Heart left ventricle (tissue), 16 donors: ENCODE results near the gene SVBP. TPM values are rescaled to one million over a fixed set of nuclear protein-coding genes. Genes with fewer than 3 reads are reported as not detected.

Experiments
- ATAC-seq, 4 donors: fragments of 200-7000 bp; cut with Tn5 transposase; one replicate each; pipeline ENCODE4 v1.9.1; 2020 to 2022; ENCODE audit warnings: moderate library complexity in 4 of 4, mild to moderate bottlenecking in 3 of 4, moderate number of reproducible peaks in 1 of 4
- DNase-seq, 5 donors: peaks; one replicate each; pipeline ENCODE4 v3.0.0-alpha.2; 2020
- H3K27ac ChIP-seq, 12 donors: fragments of 200-600 bp; sonication (generic) in 4 of 12; one replicate each; pipeline versions ENCODE4 v1.5.0 to v1.8.0; 2016 to 2022; ENCODE audit warnings: mild to moderate bottlenecking in 2 of 12
- H3K27me3 ChIP-seq, 9 donors: fragments of 200-600 bp; sonication (generic) in 2 of 9; one replicate each; pipeline versions ENCODE4 v1.5.1 to v1.8.0; 2016 to 2022; ENCODE audit warnings: mild to moderate bottlenecking in 3 of 9
- H3K36me3 ChIP-seq, 9 donors: fragments of 200-600 bp; sonication (generic) in 2 of 9; one replicate each; pipeline versions ENCODE4 v1.5.0 to v1.8.0; 2018 to 2022; ENCODE audit warnings: mild to moderate bottlenecking in 2 of 9
- H3K4me1 ChIP-seq, 12 donors: fragments of 200-600 bp; sonication (generic) in 4 of 12; one replicate each; pipeline versions ENCODE4 v1.5.0 to v1.8.0; 2016 to 2022; ENCODE audit warnings: mild to moderate bottlenecking in 3 of 12
- H3K4me3 ChIP-seq, 12 donors: fragments of 200-600 bp; sonication (generic) in 4 of 12; one replicate each; pipeline versions ENCODE4 v1.5.0 to v1.8.0; 2017 to 2022; ENCODE audit warnings: mild to moderate bottlenecking in 9 of 12, moderate library complexity in 4 of 12
- H3K9me3 ChIP-seq, 12 donors: fragments of 200-600 bp; sonication (generic) in 4 of 12; one replicate each; pipeline versions ENCODE4 v1.5.0 to v1.8.0; 2016 to 2022; ENCODE audit warnings: mild to moderate bottlenecking in 1 of 12
- POLR2A ChIP-seq, 2 donors: fragments of 450-650 bp; IDR thresholded peaks; one replicate each; pipeline ENCODE4 v1.6.1; 2017; ENCODE audit warnings: antibody characterized with exemption in 2 of 2, mild to moderate bottlenecking in 2 of 2, moderate library complexity in 2 of 2
- WGBS, 4 donors: extraction: QIAGEN DNeasy Blood & Tissue Kit in 2 of 4; methylation state at CpG; one replicate each; pipeline versions ENCODE4 v1.1.5 to v1.1.7; 2013 to 2018; 5-methylcytosine and 5-hydroxymethylcytosine counted together
- intact Hi-C, 10 donors: fragments of 100-400 bp; cut with DNase I; formaldehyde crosslinking; loops; one replicate each; pipeline versions ENCODE4 v1.11.1 to v1.14.2; 2022
- long read RNA-seq, 3 donors: library from polyadenylated mRNA; unstranded; transcript quantifications; one replicate each; pipeline ENCODE4 v2.0.0, GENCODE V29; 2020 to 2021
- polyA plus RNA-seq, 2 donors: library from polyadenylated mRNA; stranded (reverse); fragments of 200-250 nt; gene quantifications; one replicate each; pipeline ENCODE4 v1.2.3, GENCODE V29; 2013
- total RNA-seq, 9 donors: library from RNA; depleted of rRNA in 2 of 9; stranded (reverse); fragments of >200 nt in 2 of 9; fragmentation: NEBNext Ultra II Directional in 3 of 9; extraction: Animal tissue kit (Norgen Biotek cat#: 25700) in 3 of 9; gene quantifications; one replicate each; pipeline versions ENCODE4 v1.1.0 to v1.2.4, GENCODE V29; 2016 to 2023
- TF ChIP-seq, protein P1 (sequence below), 12 donors: fragments of 200-600 bp; sonication (generic) in 4 of 12; IDR thresholded peaks; one replicate each; pipeline versions ENCODE4 v1.5.0 to v1.8.0; 2018 to 2022; ENCODE audit warnings: antibody characterized with exemption in 12 of 12, mild to moderate bottlenecking in 5 of 12
- donor health status: ischemic (EF 13 %, LVEDD 7.1; RV severe dilation, severe dysfunction).
- donor health status: healthy with polysubstance abuse.
- donor health status: DM: no; HTN: yes; CAD: no.
- donor health status: DM: no; HTN: no; CAD: no.
- donor health status: ischemic (EF 25% LVEDD 6.9; RV normal size, moderate dysfunction).
- donor health status: ischemic (EF 25% LVEDD 5.7; RV mildly dilated, moderate dysfunction).
- donor health status: healthy.
- donor health status: DM: yes; HTN: yes; CAD: no.
- donor health status: ischemic (EF 35%, LVEDD 5.7; RV mildly dilated, moderate dysfunction).
- donor health status: nonischemic (EF 11% LVEDD 7.7; RV severe dilation, severe dysfunction).
- donor health status: DM: yes; HTN: yes; CAD: no.
- donor health status: PGD.
- donor health status: ischemic (EF 29% LVEDD 5.4; RV normal size, mild dysfunction).
- donor health status: nonischemic (EF 23%, LVEDD 6.1; RV moderate dilation, normal function).

The SVBP gene, protein sequence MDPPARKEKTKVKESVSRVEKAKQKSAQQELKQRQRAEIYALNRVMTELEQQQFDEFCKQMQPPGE
- total RNA-seq (10 to 100 TPM; 11.5 to 22.8 (median 15.8) TPM), polyA plus RNA-seq (10 to 100 TPM; 23.6 to 33.5 TPM)
- long read RNA-seq, donor 1, transcript SVBP-201 (3 exons, 658 nt), result major isoform, 14 of 17 reads
- long read RNA-seq, donor 1, partial matches to known transcripts, result 0 of 17 reads
- long read RNA-seq, donor 1, other reads (novel, unspliced or antisense), result 1 of 17 reads
- long read RNA-seq, donor 2, transcript SVBP-201 (3 exons, 658 nt), result major isoform, 12 of 14 reads
- long read RNA-seq, donor 2, partial matches to known transcripts, result 0 of 14 reads
- long read RNA-seq, donor 2, other reads (novel, unspliced or antisense), result 2 of 14 reads
- long read RNA-seq, donor 3, transcript SVBP-201 (3 exons, 658 nt), result major isoform, 8 of 9 reads
- long read RNA-seq, donor 3, partial matches to known transcripts, result 0 of 9 reads
- long read RNA-seq, donor 3, other reads (novel, unspliced or antisense), result 1 of 9 reads

DNA sequence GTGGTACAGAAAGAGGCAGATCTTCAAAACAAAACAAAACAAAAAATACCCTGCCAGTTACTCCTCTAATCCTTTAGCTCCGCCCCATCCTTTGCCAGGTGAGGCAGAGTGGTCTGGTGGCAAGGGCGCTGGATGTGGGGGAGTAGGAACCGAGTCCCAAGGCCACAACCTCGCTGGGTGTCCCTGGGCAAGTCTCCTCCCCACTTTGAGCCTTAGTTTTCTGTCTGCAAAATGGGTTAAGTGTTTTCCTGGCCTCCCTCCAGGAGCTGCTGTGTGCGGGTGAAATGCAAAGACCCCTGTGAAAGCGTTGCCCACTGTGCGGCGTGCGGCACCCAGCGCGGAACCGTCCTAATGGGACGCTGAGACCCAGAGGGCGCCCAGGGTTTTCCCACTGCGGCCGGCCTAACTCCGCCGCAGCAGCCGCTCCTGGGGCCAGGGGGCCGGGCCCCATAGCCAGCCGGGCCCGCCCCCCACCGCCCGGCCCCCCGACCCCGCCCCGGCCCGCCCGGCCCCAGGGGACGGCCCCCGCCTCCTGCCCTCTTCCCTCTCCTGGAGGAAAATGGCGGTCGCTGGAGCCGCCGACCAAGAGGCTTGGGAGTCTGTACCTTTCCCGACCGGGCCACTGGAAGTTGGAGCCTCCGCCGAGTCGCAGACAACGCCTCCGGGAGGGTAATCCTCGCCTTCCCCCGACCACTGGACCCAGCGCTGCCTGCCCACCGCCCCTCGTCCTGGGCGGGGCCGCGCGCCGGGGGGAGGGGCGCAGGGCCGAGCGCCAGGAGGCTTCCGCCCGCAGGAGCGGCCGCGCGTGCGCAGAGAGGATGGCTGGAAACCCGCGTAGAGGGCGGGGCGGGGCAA lies at the start of gene SVBP, which contains the start of gene ERMAP:
Gene SVBP, minus strand, starts transcription at position 813 of the 855 bp plus-strand sequence. CDS start 853 bp downstream, outside the sequence.
Gene ERMAP, plus strand, starts transcription at position 538 of the 855 bp plus-strand sequence. CDS start 13,327 bp downstream, outside the sequence.
- 1 to 3% (median 2%) methylated on average over 19 to 66 of the region's 66 CpGs for WGBS, 4 donors
- Histone ChIP-seq H3K36me3 (peaks cover 0 to 20% (median 0%) of the 10 kb centered on the region in 9 donors), H3K4me1 (peaks cover 0 to 27% (median 17%) of the 10 kb centered on the region in 12 donors), H3K9me3 (no peaks in the 10 kb centered on the region), H3K27ac (peak within 1 kb of the TSS; percentile 93 to 100 (median 98)), H3K27me3 (no peaks in the 10 kb centered on the region), H3K4me3 (peak within 1 kb of the TSS; percentile 44 to 92 (median 78))
- TF ChIP-seq, protein P1, sequence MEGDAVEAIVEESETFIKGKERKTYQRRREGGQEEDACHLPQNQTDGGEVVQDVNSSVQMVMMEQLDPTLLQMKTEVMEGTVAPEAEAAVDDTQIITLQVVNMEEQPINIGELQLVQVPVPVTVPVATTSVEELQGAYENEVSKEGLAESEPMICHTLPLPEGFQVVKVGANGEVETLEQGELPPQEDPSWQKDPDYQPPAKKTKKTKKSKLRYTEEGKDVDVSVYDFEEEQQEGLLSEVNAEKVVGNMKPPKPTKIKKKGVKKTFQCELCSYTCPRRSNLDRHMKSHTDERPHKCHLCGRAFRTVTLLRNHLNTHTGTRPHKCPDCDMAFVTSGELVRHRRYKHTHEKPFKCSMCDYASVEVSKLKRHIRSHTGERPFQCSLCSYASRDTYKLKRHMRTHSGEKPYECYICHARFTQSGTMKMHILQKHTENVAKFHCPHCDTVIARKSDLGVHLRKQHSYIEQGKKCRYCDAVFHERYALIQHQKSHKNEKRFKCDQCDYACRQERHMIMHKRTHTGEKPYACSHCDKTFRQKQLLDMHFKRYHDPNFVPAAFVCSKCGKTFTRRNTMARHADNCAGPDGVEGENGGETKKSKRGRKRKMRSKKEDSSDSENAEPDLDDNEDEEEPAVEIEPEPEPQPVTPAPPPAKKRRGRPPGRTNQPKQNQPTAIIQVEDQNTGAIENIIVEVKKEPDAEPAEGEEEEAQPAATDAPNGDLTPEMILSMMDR (IDR thresholded peaks at IDR 0.05), result peak in 2 of 12 donors; percentile 16 to 17
- TF ChIP-seq POLR2A (IDR thresholded peaks at IDR 0.05), result peak in 1 of 2 donors; percentile 49
- intact Hi-C loops, result loop anchor here in 3 of 10 donors (1.0 to 5.0 kb wide), 4 partner anchors 29 to 50 kb away; partner anchors contain the start of genes C1orf50 (in 2 of the 3), P3H1 (in 2 of the 3) and ZNF691 (in 2 of the 3)
- DNase-seq, result peak; percentile 93 to 98 (median 94)
- ATAC-seq, result peak; percentile 90 to 99 (median 98)

DNA sequence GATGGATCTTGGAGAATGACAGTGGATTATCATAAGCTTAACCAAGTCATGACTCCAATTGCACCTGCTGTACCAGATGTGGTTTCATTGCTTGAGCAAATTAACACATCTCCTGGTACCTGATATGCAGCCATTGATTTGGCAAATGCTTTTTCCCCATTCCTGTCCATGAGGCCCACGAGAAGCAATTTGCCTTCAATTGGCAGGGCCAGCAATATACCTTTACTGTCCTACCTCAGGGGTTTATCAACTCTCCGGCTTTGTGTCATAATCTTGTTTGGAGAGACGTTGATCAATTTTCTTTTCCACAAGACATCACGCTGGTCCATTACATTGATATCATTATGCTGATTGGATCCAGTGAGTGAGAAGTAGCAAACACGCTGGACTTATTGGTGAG lies 49.4 kb upstream of the SVBP start:
- Histone ChIP-seq H3K36me3 (no peaks in the 10 kb centered on the region), H3K27ac (no peak overlapping the region), H3K27me3 (peaks cover 0 to 10% (median 0%) of the 10 kb centered on the region in 9 donors), H3K9me3 (no peaks in the 10 kb centered on the region), H3K4me1 (no peaks in the 10 kb centered on the region), H3K4me3 (no peak overlapping the region)
- ATAC-seq (no peak), DNase-seq (no peak)
- TF ChIP-seq POLR2A (IDR thresholded peaks at IDR 0.05), result no peak
- TF ChIP-seq, protein P1 (IDR thresholded peaks at IDR 0.05), result no peak
- intact Hi-C loops, result no loop called here
- 82 to 88% (median 85%) methylated on average over 5 of the region's 5 CpGs for WGBS, 4 donors

DNA sequence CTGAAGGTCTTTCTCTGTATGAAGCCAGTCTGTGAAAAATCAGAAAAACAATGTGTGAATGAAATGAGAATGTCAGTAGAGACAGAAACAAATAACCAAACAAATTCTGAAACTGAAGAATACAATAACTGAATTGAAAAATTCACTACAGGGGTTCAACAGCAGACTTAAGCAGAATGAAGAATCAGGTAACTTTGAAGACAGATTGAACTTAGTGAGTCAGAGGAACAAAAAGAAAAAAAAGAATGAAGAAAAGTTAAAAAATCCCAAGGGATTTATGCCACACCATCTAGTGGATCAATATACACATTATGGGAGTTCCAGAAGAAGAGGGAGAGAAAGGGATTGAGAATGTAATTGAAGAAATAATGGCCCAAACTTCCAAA lies 43.8 kb upstream of the SVBP start:
- no peak for TF ChIP-seq POLR2A (IDR thresholded peaks at IDR 0.05)
- TF ChIP-seq, protein P1 (IDR thresholded peaks at IDR 0.05), result no peak

More for the DNA sequence above, 43.8 kb upstream of the SVBP start:
- Histone ChIP-seq H3K27me3 (peaks cover 0 to 10% (median 0%) of the 10 kb centered on the region in 9 donors), H3K4me1 (no peaks in the 10 kb centered on the region), H3K27ac (no peak overlapping the region), H3K4me3 (no peak overlapping the region), H3K36me3 (no peaks in the 10 kb centered on the region), H3K9me3 (peaks cover 0 to 8% (median 0%) of the 10 kb centered on the region in 12 donors)
- DNase-seq (no peak), ATAC-seq (no peak)
- intact Hi-C loops, result no loop called here
